Measurements from ENCODE around the gene KRT74. TPM values are rescaled to one million over a fixed set of nuclear protein-coding genes. Genes with fewer than 3 reads are reported as not detected.

Gene KRT74
- polyA plus RNA-seq, 1 donor (not counting 4 experiments of a cell fraction or from before 2014, with no cell fraction given): 0.17 TPM

DNA sequence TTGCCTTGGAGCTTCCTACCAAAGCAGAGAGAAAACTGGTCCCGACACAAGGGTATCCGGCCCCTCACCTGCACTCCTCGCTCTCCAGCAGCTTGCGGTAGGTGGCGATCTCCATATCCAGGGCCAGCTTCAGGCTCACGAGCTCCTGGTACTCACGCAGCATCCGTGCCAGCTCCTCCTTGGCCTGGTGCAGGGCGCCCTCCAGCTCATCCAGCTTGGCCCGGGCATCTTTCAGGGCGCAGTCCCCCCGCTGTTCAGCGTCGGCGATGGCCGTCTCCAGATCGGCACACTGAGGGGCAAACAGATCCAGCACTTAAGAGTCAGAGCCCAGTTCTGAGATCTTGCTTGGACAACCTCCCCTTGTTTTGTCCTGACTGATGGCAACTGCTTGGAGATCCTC lies 13.9 kb upstream of the KRT74 start:
- Histone ChIP-seq H3K79me2 (ENCODE audit: control insufficient read depth, insufficient read depth, low read length) (no peaks in the 10 kb centered on the region), H2AFZ (ENCODE audit: control insufficient read depth, low read length) (no peak overlapping the region), H3K9me1 (ENCODE audit: control insufficient read depth, extremely low read depth, insufficient read depth, low read length) (no peaks in the 10 kb centered on the region), H4K20me1 (ENCODE audit: control insufficient read depth, extremely low read depth, insufficient read depth, low read length) (no peaks in the 10 kb centered on the region), H3K9me3 (ENCODE audit: control insufficient read depth, low read depth, low read length) (no peaks in the 10 kb centered on the region), H3K4me3 (ENCODE audit: control insufficient read depth in 2 of 3, extremely low read depth in 1 of 3, insufficient read depth in 2 of 3, low read depth in 1 of 3, low read length in 3 of 3) (no peak overlapping the region), H3K4me1 (ENCODE audit: control insufficient read depth, extremely low read depth, insufficient read depth, low read length) (peaks cover 8% of the 10 kb centered on the region), H3K9ac (ENCODE audit: control insufficient read depth, extremely low read depth, insufficient read depth, low read length) (no peak overlapping the region), H3K27me3 (ENCODE audit: control insufficient read depth, extremely low read depth, insufficient read depth, low read length) (peaks cover 1% of the 10 kb centered on the region), H3K36me3 (ENCODE audit: control insufficient read depth in 2 of 2, extremely low read depth in 1 of 2, insufficient read depth in 2 of 2, low read length in 2 of 2) (no peaks in the 10 kb centered on the region), H3K4me2 (ENCODE audit: control insufficient read depth, extremely low read depth, insufficient read depth, low read depth, low read length) (no peak overlapping the region), H3K27ac (ENCODE audit: control insufficient read depth, insufficient read depth, low read length) (no peak overlapping the region)
- no peak for TF ChIP-seq EZH2 (IDR thresholded peaks at IDR 0.05; ENCODE audit: low read length)
- TF ChIP-seq, protein P1, sequence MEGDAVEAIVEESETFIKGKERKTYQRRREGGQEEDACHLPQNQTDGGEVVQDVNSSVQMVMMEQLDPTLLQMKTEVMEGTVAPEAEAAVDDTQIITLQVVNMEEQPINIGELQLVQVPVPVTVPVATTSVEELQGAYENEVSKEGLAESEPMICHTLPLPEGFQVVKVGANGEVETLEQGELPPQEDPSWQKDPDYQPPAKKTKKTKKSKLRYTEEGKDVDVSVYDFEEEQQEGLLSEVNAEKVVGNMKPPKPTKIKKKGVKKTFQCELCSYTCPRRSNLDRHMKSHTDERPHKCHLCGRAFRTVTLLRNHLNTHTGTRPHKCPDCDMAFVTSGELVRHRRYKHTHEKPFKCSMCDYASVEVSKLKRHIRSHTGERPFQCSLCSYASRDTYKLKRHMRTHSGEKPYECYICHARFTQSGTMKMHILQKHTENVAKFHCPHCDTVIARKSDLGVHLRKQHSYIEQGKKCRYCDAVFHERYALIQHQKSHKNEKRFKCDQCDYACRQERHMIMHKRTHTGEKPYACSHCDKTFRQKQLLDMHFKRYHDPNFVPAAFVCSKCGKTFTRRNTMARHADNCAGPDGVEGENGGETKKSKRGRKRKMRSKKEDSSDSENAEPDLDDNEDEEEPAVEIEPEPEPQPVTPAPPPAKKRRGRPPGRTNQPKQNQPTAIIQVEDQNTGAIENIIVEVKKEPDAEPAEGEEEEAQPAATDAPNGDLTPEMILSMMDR (optimal IDR thresholded peaks at IDR 0.05 in 1 of 3, IDR thresholded peaks at IDR 0.05 in 1 of 3, conservative IDR thresholded peaks at IDR 0.05 in 1 of 3; ENCODE audit: extremely low read depth in 1 of 3, insufficient read depth in 2 of 3, low read length in 3 of 3): no peak
- FAIRE-seq (no peak), DNase-seq (ENCODE audit: low read depth, low spot score) (no peak)
- dilution Hi-C loops (cut with MboI; ENCODE audit: extremely low pct_ligation_motif_present, low sequenced_read_pairs): no loop called here

DNA sequence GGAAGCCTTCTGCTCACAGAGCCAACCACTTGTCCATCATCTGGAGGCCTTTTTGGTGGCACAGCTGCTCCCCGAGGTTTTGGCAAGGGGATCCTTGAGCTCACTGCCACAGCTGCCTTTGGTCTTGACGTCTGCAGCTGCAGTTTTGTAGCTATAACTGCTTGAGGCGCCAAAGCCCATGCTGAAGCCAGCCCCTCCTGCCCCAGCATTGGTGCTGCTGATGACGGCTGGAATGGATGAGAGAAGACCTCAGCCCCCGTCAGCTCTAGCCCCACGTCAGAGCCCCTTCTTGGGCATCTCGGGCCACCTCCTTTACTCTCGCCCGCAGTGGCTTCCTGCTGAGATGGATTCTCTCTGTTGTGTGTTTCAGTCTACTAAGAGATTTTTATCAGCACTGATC lies 12.3 kb upstream of the KRT74 start:
- Histone ChIP-seq H3K9ac (ENCODE audit: control insufficient read depth, extremely low read depth, insufficient read depth, low read length) (no peak overlapping the region), H3K9me1 (ENCODE audit: control insufficient read depth, extremely low read depth, insufficient read depth, low read length) (peaks cover 1% of the 10 kb centered on the region), H2AFZ (ENCODE audit: control insufficient read depth, low read length) (no peak overlapping the region), H3K36me3 (ENCODE audit: control insufficient read depth in 2 of 2, extremely low read depth in 1 of 2, insufficient read depth in 2 of 2, low read length in 2 of 2) (no peaks in the 10 kb centered on the region), H3K4me3 (ENCODE audit: control insufficient read depth in 2 of 3, extremely low read depth in 1 of 3, insufficient read depth in 2 of 3, low read depth in 1 of 3, low read length in 3 of 3) (no peak overlapping the region), H3K4me1 (ENCODE audit: control insufficient read depth, extremely low read depth, insufficient read depth, low read length) (peaks cover 25% of the 10 kb centered on the region), H3K9me3 (ENCODE audit: control insufficient read depth, low read depth, low read length) (no peaks in the 10 kb centered on the region), H3K79me2 (ENCODE audit: control insufficient read depth, insufficient read depth, low read length) (no peaks in the 10 kb centered on the region), H3K4me2 (ENCODE audit: control insufficient read depth, extremely low read depth, insufficient read depth, low read depth, low read length) (no peak overlapping the region), H4K20me1 (ENCODE audit: control insufficient read depth, extremely low read depth, insufficient read depth, low read length) (no peaks in the 10 kb centered on the region), H3K27ac (ENCODE audit: control insufficient read depth, insufficient read depth, low read length) (no peak overlapping the region), H3K27me3 (ENCODE audit: control insufficient read depth, extremely low read depth, insufficient read depth, low read length) (no peaks in the 10 kb centered on the region)
- no peak for DNase-seq (ENCODE audit: low read depth, low spot score)
- no peak for FAIRE-seq
- TF ChIP-seq, protein P1 (optimal IDR thresholded peaks at IDR 0.05 in 1 of 3, IDR thresholded peaks at IDR 0.05 in 1 of 3, conservative IDR thresholded peaks at IDR 0.05 in 1 of 3; ENCODE audit: extremely low read depth in 1 of 3, insufficient read depth in 2 of 3, low read length in 3 of 3): no peak
- TF ChIP-seq EZH2 (IDR thresholded peaks at IDR 0.05; ENCODE audit: low read length): no peak
- dilution Hi-C loops (cut with MboI; ENCODE audit: extremely low pct_ligation_motif_present, low sequenced_read_pairs): no loop called here
